Left renal pelvis (tissue), 4 donors: Measurements from ENCODE around the gene PGA4. TPM values are rescaled to one million over a fixed set of nuclear protein-coding genes. Genes with fewer than 3 reads are reported as not detected.

Experiments
- DNase-seq, 4 donors: peaks; one replicate each; pipeline ENCODE4 v3.0.0-alpha.2; 2013; ENCODE audit warnings: low read depth in 4 of 4, low spot score in 3 of 4
- polyA plus RNA-seq, 4 donors: library from polyadenylated mRNA; unstranded; fragments of 120-200 nt; gene quantifications; one replicate each; pipeline ENCODE4 v1.2.1, GENCODE V29; 2013; ENCODE audit not compliant: insufficient read length in 4 of 4

Gene PGA4
- polyA plus RNA-seq, 4 donors: 0.86 to 1.9 (median 0.90) TPM; not detected in 1

- no peak for DNase-seq
These were observed 55.2 kb downstream of the PGA4 start for GRCh38 chr11:61277186-61278000.

- DNase-seq: no peak
These were observed 55.9 kb downstream of the PGA4 start for GRCh38 chr11:61278001-61278470.

- DNase-seq: no peak
These were observed 58.0 kb downstream of the PGA4 start for GRCh38 chr11:61279934-61280659.

GRCh38 chr11:61280883-61281580 is 58.9 kb downstream of the PGA4 start:
- DNase-seq: no peak

Other genes starting within 250 kb of the PGA4 start
- gene CD5, start 119.9 kb upstream of the PGA4 start, polyA plus RNA-seq: under 1 TPM; 0.06 to 0.42 (median 0.08) TPM
- 10 to 100 TPM; 14.1 to 22.8 (median 17.1) TPM for gene VPS37C, start 60.9 kb upstream of the PGA4 start, polyA plus RNA-seq
- gene PGA3, start 18.8 kb upstream of the PGA4 start, polyA plus RNA-seq: 1 to 10 TPM in 1 of 4 donors, under 1 TPM in 2, not detected in 1; 0.29 to 1.3 (median 0.32) TPM
- 1 to 10 TPM in 1 of 4 donors, under 1 TPM in 3; 0.11 to 1.0 (median 0.32) TPM for gene PGA5, start 18.8 kb downstream of the PGA4 start, polyA plus RNA-seq
- gene VWCE, start 73.0 kb downstream of the PGA4 start, polyA plus RNA-seq: 1 to 10 TPM; 1.5 to 4.1 (median 2.9) TPM
- gene DDB1, start 110.8 kb downstream of the PGA4 start, polyA plus RNA-seq: 100 to 1,000 TPM; 160 to 225 (median 204) TPM
- gene TKFC, start 110.9 kb downstream of the PGA4 start, polyA plus RNA-seq: 10 to 100 TPM; 28.0 to 63.9 (median 48.7) TPM
- 10 to 100 TPM; 26.6 to 32.9 (median 28.6) TPM for gene CYB561A3, start 139.5 kb downstream of the PGA4 start, polyA plus RNA-seq
- 10 to 100 TPM; 39.4 to 50.7 (median 46.1) TPM for gene TMEM138, start 140.0 kb downstream of the PGA4 start, polyA plus RNA-seq
- 10 to 100 TPM; 32.9 to 36.3 (median 35.3) TPM for gene TMEM216, start 170.2 kb downstream of the PGA4 start, polyA plus RNA-seq
- 100 to 1,000 TPM; 101 to 119 (median 104) TPM for gene CPSF7, start 207.6 kb downstream of the PGA4 start, polyA plus RNA-seq
- 10 to 100 TPM; 44.6 to 60.7 (median 45.9) TPM for gene SDHAF2, start 207.8 kb downstream of the PGA4 start, polyA plus RNA-seq